SK-N-SH (cell line): ENCODE data around the gene ISL2. TPM values are rescaled to one million over a fixed set of nuclear protein-coding genes. Genes with fewer than 3 reads are reported as not detected.

Experiments
- CTCF ChIA-PET: fragments of 300-600, 350-600 bp; formaldehyde crosslinking; extraction: SDS; loops from one replicate; lab custom pipeline; 2021; lab: Yijun Ruan, JAX
- POLR2A ChIA-PET: fragments of 350-600 bp; sonication (Branson Sonifier 250); formaldehyde crosslinking; extraction: SDS; loops from one replicate; lab custom pipeline; 2020; ENCODE audit warnings: antibody characterized with exemption, inconsistent platforms; lab: Yijun Ruan, JAX
- DNase-seq: peaks from one replicate; pipeline ENCODE4 v3.0.0; 2012
- H2AFZ ChIP-seq: fragments of 200-600 bp; sonication (generic); 2 replicates; pipeline ENCODE4 v1.8.1; 2016; ENCODE audit warnings: antibody characterized with exemption, mild to moderate bottlenecking, low read depth
- H3F3A ChIP-seq: fragments of 200-600 bp; sonication (generic); replicated peaks from 2 replicates; pipeline ENCODE3; 2016; ENCODE audit warnings: antibody characterized with exemption, mild to moderate bottlenecking; ENCODE audit not compliant: insufficient read depth
- H3K27ac ChIP-seq, 2 experiments: fragments of 200-500 bp in 1 of 2; fragments of 200-600 bp in 1 of 2; sonication (Bioruptor generic) in 1 of 2; sonication (generic), shearing (Covaris generic) in 1 of 2; 2 replicates each; pipeline versions ENCODE4 v1.5.1 to v1.6.1; 2014 to 2016; ENCODE audit warnings: low read depth in 2 of 2, inconsistent platforms in 1 of 2, low read length in 1 of 2, mild to moderate bottlenecking in 1 of 2, mixed read lengths in 1 of 2
- H3K27me3 ChIP-seq: fragments of 200-600 bp; sonication (generic), shearing (Covaris generic); 2 replicates; pipeline ENCODE4 v1.6.1; 2016; ENCODE audit warnings: mixed run types; ENCODE audit not compliant: insufficient read depth
- H3K36me3 ChIP-seq, 2 experiments: fragments of 200-500 bp in 1 of 2; fragments of 200-600 bp in 1 of 2; sonication (Bioruptor generic) in 1 of 2; sonication (generic) in 1 of 2; replicated peaks in 1 of 2; 2 replicates each; pipeline versions ENCODE3 to v1.5.1; 2014 to 2016; ENCODE audit warnings: low read length in 1 of 2, mild to moderate bottlenecking in 1 of 2; ENCODE audit not compliant: insufficient read depth in 2 of 2, control insufficient read depth in 1 of 2
- H3K4me1 ChIP-seq, 2 experiments: fragments of 200-500 bp in 1 of 2; fragments of 200-600 bp in 1 of 2; sonication (Bioruptor generic) in 1 of 2; sonication (generic), shearing (Covaris generic) in 1 of 2; 2 replicates each; pipeline versions ENCODE4 v1.5.1 to v1.6.1; 2014 to 2016; ENCODE audit warnings: low read depth in 1 of 2, low read length in 1 of 2, mixed run types in 1 of 2; ENCODE audit not compliant: insufficient read depth in 2 of 2, control insufficient read depth in 1 of 2
- H3K4me2 ChIP-seq: fragments of 200-600 bp; sonication (generic), shearing (Covaris generic); 2 replicates; pipeline ENCODE4 v1.6.1; 2017; ENCODE audit warnings: mixed run types
- H3K4me3 ChIP-seq, 2 experiments: fragments of 200-500 bp in 1 of 2; fragments of 200-600 bp in 1 of 2; sonication (Bioruptor generic) in 1 of 2; sonication (generic), shearing (Covaris generic) in 1 of 2; 2 replicates each; pipeline versions ENCODE4 v1.5.1 to v1.8.1; 2014 to 2016; ENCODE audit warnings: low read depth in 2 of 2, inconsistent platforms in 1 of 2, low read length in 1 of 2, mild to moderate bottlenecking in 1 of 2, mixed read lengths in 1 of 2, moderate library complexity in 1 of 2
- H3K79me2 ChIP-seq: fragments of 200-600 bp; sonication (generic); 2 replicates; pipeline ENCODE4 v1.8.1; 2017; ENCODE audit warnings: mild to moderate bottlenecking; ENCODE audit not compliant: insufficient read depth
- H3K9ac ChIP-seq: fragments of 200-600 bp; sonication (generic); 2 replicates; pipeline ENCODE4 v1.6.1; 2017; ENCODE audit warnings: mixed run types
- H3K9me2 ChIP-seq: fragments of 200-600 bp; sonication (generic); 2 replicates; pipeline ENCODE4 v1.6.1; 2017; ENCODE audit warnings: mixed run types
- H3K9me3 ChIP-seq: fragments of 200-600 bp; sonication (generic); 2 replicates; pipeline ENCODE4 v1.6.1; 2017; ENCODE audit warnings: mixed run types, mild to moderate bottlenecking, moderate library complexity
- H4K20me1 ChIP-seq: fragments of 200-600 bp; sonication (generic); 2 replicates; pipeline ENCODE4 v1.6.1; 2017; ENCODE audit warnings: mild to moderate bottlenecking, mixed run types; ENCODE audit not compliant: insufficient read depth
- CHD2 ChIP-seq: fragments of 150-350 bp; IDR thresholded peaks from 2 replicates; pipeline ENCODE4 v1.6.1; 2018; ENCODE audit warnings: low read length; ENCODE audit not compliant: partially characterized antibody
- CTCF ChIP-seq: fragments of 200-600 bp; sonication (generic); IDR thresholded peaks from 2 replicates; pipeline ENCODE4 v1.6.1; 2017; ENCODE audit warnings: antibody characterized with exemption, mild to moderate bottlenecking, moderate library complexity
- EP300 ChIP-seq, 2 experiments: IDR thresholded peaks; 2 replicates each; pipeline versions ENCODE4 v1.4.0 to v1.6.1; 2012; ENCODE audit warnings: borderline replicate concordance in 1 of 2, low read depth in 1 of 2, low read length in 1 of 2
- EZH2phosphoT487 ChIP-seq: fragments of 200-600 bp; sonication (generic); IDR thresholded peaks from 2 replicates; pipeline ENCODE4 v1.6.1; 2017; ENCODE audit warnings: low read depth, mixed run types, mild to moderate bottlenecking, antibody characterized with exemption, moderate library complexity, borderline replicate concordance
- GATA2 ChIP-seq: sonication (generic); formaldehyde crosslinking; IDR thresholded peaks from 2 replicates; pipeline ENCODE4 v1.5.0; 2020; ENCODE audit warnings: mild to moderate bottlenecking, missing genetic modification reagents
- JUND ChIP-seq: IDR thresholded peaks from 2 replicates; pipeline ENCODE4 v1.4.0; 2012
- MEF2A ChIP-seq: IDR thresholded peaks from 2 replicates; pipeline ENCODE4 v1.4.0; 2012; ENCODE audit warnings: low read depth, borderline replicate concordance
- NFIC ChIP-seq: IDR thresholded peaks from 2 replicates; pipeline ENCODE4 v1.4.0; 2012; ENCODE audit warnings: borderline replicate concordance
- NRF1 ChIP-seq: IDR thresholded peaks from 2 replicates; pipeline ENCODE4 v1.6.1; 2012; ENCODE audit warnings: low read depth, mild to moderate bottlenecking, low read length
- POLR2AphosphoS5 ChIP-seq: IDR thresholded peaks from 2 replicates; pipeline ENCODE4 v1.6.1; 2012; ENCODE audit warnings: low read depth, low read length
- RAD21 ChIP-seq: IDR thresholded peaks from 2 replicates; pipeline ENCODE4 v1.6.1; 2012; ENCODE audit warnings: mild to moderate bottlenecking, low read length
- RCOR1 ChIP-seq: fragments of 150-350 bp; IDR thresholded peaks from 2 replicates; pipeline ENCODE4 v1.6.1; 2017; ENCODE audit warnings: antibody characterized with exemption, low read length
- RFX5 ChIP-seq: IDR thresholded peaks from 2 replicates; pipeline ENCODE4 v1.6.1; 2012; ENCODE audit warnings: mild to moderate bottlenecking, improper control_type of control experiment, low read length
- RXRA ChIP-seq: IDR thresholded peaks from 2 replicates; pipeline ENCODE4 v1.4.0; 2012; ENCODE audit warnings: low read depth, mild to moderate bottlenecking, borderline replicate concordance
- TAF1 ChIP-seq: IDR thresholded peaks from 2 replicates; pipeline ENCODE4 v1.6.1; 2012; ENCODE audit warnings: low read depth, mild to moderate bottlenecking, low read length, moderate library complexity, borderline replicate concordance
- TEAD4 ChIP-seq: IDR thresholded peaks from 2 replicates; pipeline ENCODE4 v1.4.0; 2012; ENCODE audit warnings: mild to moderate bottlenecking, borderline replicate concordance; ENCODE audit not compliant: insufficient read depth
- USF2 ChIP-seq: fragments of 150-350 bp; IDR thresholded peaks from 2 replicates; pipeline ENCODE4 v1.6.1; 2017; ENCODE audit warnings: antibody characterized with exemption, low read length, low read depth, borderline replicate concordance
- WGBS: methylation state at CpG from one replicate; pipeline ENCODE4 v1.1.6; 2017; ENCODE audit warnings: low lambda C conversion rate; 5-methylcytosine and 5-hydroxymethylcytosine counted together
- polyA plus RNA-seq, 3 experiments: library from polyadenylated mRNA; depleted of rRNA; stranded (reverse); fragments of >200 nt; gene quantifications; 2 replicates each; pipeline ENCODE4 v1.2.3, GENCODE V29; 2012
- TF ChIP-seq, protein P1 (sequence below): IDR thresholded peaks from 2 replicates; pipeline ENCODE4 v1.6.1; 2012; ENCODE audit warnings: mild to moderate bottlenecking, low read depth, low read length, moderate library complexity
- TF ChIP-seq, protein P2 (sequence below): fragments of 150-350 bp; IDR thresholded peaks from 2 replicates; pipeline ENCODE4 v1.6.1; 2016; ENCODE audit warnings: mild to moderate bottlenecking, low read depth, low read length

The ISL2 gene
- polyA plus RNA-seq, 1 of the 3 experiments (the other 2 are of a cell fraction), result 6.0 TPM

GRCh38 chr15:76332796-76333195 lies 3.8 kb upstream of the ISL2 start:
- no peak for DNase-seq
- CTCF ChIA-PET, result interaction anchor here (0.6 to 4.5 kb wide), 5 partner anchors 9 to 154 kb away, joined by 3 to 29 read pairs (median 4); no protein-coding TSS in a partner anchor
- H3F3A ChIP-seq, result peaks cover 8% of the 10 kb centered on the region

More at GRCh38 chr15:76332796-76333195, 3.8 kb upstream of the ISL2 start:
- no peak overlapping the region for H3K27ac ChIP-seq
- no peak overlapping the region for H2AFZ ChIP-seq
- H3K9me3 ChIP-seq, result no peaks in the 10 kb centered on the region
- no peaks in the 10 kb centered on the region for H3K36me3 ChIP-seq
- peaks cover 6% of the 10 kb centered on the region for H3K79me2 ChIP-seq
- no peaks in the 10 kb centered on the region for H4K20me1 ChIP-seq
- H3K4me1 ChIP-seq, result peaks cover 4 to 14% of the 10 kb centered on the region in 2 experiments; a peak in 2 of 4 replicates
- POLR2A ChIA-PET, result interaction anchor here (1.0 kb wide), 1 partner anchor 13 kb away, joined by 3 read pairs; no protein-coding TSS in a partner anchor
- 100% methylated on average over 1 of the region's 1 CpG for WGBS
- TF ChIP-seq, protein P1, sequence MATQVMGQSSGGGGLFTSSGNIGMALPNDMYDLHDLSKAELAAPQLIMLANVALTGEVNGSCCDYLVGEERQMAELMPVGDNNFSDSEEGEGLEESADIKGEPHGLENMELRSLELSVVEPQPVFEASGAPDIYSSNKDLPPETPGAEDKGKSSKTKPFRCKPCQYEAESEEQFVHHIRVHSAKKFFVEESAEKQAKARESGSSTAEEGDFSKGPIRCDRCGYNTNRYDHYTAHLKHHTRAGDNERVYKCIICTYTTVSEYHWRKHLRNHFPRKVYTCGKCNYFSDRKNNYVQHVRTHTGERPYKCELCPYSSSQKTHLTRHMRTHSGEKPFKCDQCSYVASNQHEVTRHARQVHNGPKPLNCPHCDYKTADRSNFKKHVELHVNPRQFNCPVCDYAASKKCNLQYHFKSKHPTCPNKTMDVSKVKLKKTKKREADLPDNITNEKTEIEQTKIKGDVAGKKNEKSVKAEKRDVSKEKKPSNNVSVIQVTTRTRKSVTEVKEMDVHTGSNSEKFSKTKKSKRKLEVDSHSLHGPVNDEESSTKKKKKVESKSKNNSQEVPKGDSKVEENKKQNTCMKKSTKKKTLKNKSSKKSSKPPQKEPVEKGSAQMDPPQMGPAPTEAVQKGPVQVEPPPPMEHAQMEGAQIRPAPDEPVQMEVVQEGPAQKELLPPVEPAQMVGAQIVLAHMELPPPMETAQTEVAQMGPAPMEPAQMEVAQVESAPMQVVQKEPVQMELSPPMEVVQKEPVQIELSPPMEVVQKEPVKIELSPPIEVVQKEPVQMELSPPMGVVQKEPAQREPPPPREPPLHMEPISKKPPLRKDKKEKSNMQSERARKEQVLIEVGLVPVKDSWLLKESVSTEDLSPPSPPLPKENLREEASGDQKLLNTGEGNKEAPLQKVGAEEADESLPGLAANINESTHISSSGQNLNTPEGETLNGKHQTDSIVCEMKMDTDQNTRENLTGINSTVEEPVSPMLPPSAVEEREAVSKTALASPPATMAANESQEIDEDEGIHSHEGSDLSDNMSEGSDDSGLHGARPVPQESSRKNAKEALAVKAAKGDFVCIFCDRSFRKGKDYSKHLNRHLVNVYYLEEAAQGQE, result no peak
- TF ChIP-seq NRF1 (no peak), MEF2A (no peak), RFX5 (no peak), RCOR1 (no peak), CTCF (no peak), GATA2 (CRISPR knock-in tag) (no peak), RAD21 (no peak), TEAD4 (no peak), POLR2AphosphoS5 (no peak), RXRA (no peak), EZH2phosphoT487 (no peak), EP300 (IDR thresholded peaks at IDR 0.05; ENCODE audit: borderline replicate concordance in 1 of 2, low read depth in 1 of 2, low read length in 1 of 2) (no peak), CHD2 (no peak), USF2 (no peak), NFIC (no peak), TAF1 (no peak), JUND (no peak)
- TF ChIP-seq, protein P2, sequence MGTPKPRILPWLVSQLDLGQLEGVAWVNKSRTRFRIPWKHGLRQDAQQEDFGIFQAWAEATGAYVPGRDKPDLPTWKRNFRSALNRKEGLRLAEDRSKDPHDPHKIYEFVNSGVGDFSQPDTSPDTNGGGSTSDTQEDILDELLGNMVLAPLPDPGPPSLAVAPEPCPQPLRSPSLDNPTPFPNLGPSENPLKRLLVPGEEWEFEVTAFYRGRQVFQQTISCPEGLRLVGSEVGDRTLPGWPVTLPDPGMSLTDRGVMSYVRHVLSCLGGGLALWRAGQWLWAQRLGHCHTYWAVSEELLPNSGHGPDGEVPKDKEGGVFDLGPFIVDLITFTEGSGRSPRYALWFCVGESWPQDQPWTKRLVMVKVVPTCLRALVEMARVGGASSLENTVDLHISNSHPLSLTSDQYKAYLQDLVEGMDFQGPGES, result no peak
- H3K9me2 ChIP-seq, result no peaks in the 10 kb centered on the region
- H3K4me2 ChIP-seq, result no peak overlapping the region
- no peak overlapping the region for H3K9ac ChIP-seq
- no peaks in the 10 kb centered on the region for H3K27me3 ChIP-seq
- H3K4me3 ChIP-seq, result no peak overlapping the region
